Limb (tissue), 2 donors: ENCODE data around the gene ABHD2.

ENCODE experiments used
- DNase-seq, 2 donors: peaks; one replicate each; pipeline ENCODE4 v3.0.0-alpha.2; 2016; ENCODE audit errors: extremely low spot score in 2 of 2

Gene ABHD2

DNA sequence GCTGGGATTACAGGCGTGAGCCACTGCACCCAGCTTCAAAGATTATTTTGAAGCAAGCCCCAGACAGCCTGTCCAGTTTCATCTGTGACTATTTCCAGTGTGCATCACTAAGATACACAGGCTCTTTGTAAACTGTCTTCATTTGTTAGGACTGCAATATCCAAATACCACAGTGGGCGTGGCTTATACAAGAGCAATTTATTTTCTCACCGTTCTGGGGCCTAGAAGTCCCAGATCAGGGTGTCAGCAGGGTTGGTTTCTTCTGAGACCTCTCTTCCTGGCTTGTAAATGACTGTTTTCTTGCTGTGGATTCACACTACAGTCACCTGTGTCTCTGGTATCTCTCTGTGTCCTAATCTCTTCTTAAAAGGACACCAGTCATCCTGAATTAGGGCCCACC is 73.4 kb downstream of the ABHD2 start:
- DNase-seq, result no peak

GRCh38 chr15:89163271-89164055 is 75.2 kb downstream of the ABHD2 start:
- no peak for DNase-seq

GRCh38 chr15:89164712-89165211 is 76.5 kb downstream of the ABHD2 start:
- DNase-seq, result no peak

- peak in 1 of 2 donors; percentile 14 for DNase-seq
These were observed 77.4 kb downstream of the ABHD2 start for GRCh38 chr15:89165677-89166076.

DNA sequence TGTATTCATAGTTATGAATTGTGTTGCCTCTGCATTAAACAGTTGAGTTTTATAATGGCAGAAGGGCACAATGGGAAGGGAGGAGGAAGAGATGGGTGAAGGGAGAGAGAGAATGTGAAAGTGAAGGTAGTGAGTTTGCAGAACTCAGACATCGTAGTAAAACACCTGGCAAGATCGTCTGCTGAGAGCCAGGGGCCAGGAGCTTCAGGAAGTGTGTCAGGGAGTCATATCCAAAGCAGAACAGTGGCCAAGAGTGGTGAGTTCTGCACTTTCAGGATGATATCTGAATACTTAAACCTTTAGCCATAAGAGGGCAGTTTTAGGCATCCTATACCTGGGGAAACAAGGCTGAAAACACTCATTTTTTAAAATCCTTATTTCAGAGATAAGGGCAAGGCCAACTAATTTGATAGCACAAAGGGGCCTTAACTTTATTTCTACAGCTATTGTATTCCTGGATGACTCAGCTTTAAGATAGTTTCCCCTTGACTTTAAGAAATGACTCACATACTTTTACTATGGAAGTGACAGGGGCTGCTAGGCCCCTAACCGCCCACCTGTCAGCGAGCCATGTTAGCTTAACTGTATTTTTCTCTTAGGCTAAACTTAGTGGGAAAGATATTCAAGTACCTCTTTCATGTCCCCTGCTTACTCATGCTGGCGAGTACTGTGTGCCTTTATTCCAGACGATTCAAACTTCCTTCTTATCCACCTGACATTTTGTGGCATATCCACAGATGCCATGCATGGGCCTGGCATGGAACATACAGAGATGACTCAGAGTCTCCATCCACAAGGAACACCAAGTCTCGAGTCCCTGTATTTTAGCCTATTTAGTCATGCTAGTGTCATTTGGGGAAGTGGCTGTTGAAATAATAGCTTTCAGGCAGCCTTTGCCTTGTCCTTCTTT is 79.3 kb downstream of the ABHD2 start:
- DNase-seq, result no peak

GRCh38 chr15:89168316-89168833 is 80.1 kb downstream of the ABHD2 start:
- no peak for DNase-seq

GRCh38 chr15:89170364-89170763 is 82.1 kb downstream of the ABHD2 start:
- DNase-seq, result no peak

GRCh38 chr15:89171136-89172072 is 83.1 kb downstream of the ABHD2 start:
- DNase-seq, result no peak

DNA sequence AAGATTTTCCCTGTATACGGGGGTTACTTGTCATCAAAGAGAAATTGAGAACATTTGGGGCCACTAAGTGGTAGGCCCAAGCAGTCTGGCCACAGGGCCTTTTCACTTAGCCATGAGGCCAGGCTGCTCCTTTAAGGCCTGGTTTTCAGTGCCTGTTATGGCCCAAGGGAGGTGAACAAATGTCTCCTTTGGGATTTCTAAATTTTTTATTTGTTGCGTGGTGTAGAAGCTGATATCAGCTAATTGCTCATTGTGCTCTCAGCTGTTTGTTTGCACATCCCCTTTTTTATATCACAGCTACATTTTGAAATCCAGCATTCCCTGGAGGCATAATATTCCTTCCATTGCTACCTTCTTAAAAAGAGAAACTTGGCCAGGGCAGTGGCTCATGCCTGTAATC is 84.7 kb downstream of the ABHD2 start:
- DNase-seq, result no peak

DNA sequence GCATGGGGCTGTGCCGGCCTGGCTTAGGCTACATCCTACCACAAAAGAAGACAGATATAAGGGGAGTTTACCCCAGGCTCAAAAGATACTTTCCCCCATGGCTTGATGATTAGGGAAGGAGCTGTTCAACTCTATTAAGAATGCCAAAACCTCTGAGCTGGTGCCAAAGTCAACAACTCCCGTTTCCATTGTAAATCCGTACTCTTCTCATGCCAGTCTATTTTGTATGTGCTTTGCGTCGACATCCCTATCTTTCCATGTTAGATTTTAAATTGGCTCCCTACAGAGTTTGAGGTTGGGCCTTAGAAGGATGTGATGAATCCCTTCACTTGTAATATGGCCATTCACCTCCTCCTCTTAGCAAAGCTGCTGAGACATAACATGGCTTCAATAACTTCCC is 86.2 kb downstream of the ABHD2 start:
- DNase-seq, result no peak

DNA sequence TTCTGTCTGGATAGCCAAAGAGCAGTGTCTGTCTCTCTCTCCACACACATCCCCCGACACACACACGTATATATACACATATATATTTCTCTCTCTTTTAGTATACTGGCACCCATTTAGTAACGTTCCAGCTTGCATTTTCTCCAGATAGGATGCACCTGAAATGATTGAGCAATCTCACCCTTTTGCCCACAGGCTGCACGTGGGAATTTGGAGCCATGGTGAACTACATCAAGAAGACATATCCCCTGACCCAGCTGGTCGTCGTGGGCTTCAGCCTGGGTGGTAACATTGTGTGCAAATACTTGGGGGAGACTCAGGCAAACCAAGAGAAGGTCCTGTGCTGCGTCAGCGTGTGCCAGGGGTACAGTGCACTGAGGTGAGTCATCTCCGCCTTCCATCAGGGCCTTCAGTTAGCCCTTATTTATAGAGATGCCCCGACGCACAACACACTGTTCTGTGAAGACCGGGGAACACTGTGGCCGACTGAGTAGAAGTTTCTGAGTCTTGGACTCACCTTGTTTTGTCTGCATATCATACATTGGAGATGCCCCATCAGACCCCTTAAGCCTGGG is 87.4 kb downstream of the ABHD2 start:
- no peak for DNase-seq

- DNase-seq, result peak in 1 of 2 donors; percentile 22
These were observed 88.9 kb downstream of the ABHD2 start for GRCh38 chr15:89177116-89177515.

- peak; percentile 72 to 81 for DNase-seq
These were observed 89.5 kb downstream of the ABHD2 start for GRCh38 chr15:89177633-89178306.

GRCh38 chr15:89178307-89178977 is 90.2 kb downstream of the ABHD2 start:
- peak in 1 of 2 donors; percentile 27 for DNase-seq

DNA sequence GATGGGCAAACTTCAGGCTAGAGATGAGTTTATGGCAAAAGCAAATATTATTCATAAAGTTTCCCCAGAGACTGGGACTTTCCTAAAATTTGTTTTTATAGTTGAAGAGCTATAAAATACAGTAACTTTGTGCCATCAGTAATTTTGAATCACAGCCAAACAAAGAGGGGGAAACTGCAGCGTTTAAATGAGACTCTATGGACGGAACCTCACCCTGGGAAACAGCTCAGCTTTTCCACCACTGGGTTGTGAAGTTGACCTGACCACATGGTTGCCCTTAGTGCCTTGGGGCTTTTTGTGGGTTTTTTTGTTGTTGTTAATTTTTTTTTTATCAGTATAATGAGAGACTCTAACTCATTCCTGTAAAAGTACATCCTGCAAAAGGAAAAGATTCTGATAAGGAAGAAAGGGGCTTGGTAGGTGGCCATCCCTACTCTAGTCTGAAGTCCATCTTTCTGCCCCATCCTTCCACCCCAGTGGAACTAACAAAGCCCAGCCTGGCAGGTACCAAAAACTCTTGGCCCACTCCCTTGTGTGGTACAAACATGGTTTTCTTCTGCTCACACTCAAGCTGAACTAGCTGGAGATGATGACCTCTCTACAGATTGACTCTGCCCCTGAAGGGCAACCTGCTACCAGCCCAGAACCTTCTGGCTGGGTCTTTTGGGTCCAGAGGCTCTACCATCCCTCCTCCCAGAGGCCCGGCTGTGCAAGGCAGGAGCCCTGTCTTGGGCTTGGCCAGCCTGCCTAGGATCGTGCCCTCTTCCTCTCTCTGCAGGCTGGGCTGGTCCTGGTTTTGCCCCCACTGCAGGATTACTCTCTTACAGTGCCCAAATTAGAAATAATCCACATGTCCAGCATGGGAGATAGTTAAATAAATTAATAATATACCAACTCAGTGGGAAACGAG is 92.0 kb downstream of the ABHD2 start:
- no peak for DNase-seq

DNA sequence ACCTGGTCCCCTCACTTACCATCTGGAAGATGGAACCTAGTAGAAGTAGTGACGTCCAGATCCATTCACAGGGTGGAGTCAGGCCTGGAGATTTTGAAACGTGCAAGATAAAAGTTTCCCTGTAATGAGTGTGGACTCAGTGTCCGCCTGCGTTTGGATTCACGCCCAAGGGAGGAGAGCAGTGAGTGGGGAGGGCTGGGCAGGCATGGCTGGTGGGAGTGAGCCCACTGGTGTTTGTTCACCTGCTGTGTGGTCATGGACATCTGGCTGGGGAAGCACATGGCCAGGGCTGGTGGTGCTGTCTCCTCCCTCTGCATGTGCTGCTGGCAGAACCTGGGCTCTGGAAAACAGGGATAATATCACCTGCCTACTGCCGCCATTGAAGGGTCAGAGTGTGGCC is 96.1 kb downstream of the ABHD2 start:
- DNase-seq, result no peak

DNA sequence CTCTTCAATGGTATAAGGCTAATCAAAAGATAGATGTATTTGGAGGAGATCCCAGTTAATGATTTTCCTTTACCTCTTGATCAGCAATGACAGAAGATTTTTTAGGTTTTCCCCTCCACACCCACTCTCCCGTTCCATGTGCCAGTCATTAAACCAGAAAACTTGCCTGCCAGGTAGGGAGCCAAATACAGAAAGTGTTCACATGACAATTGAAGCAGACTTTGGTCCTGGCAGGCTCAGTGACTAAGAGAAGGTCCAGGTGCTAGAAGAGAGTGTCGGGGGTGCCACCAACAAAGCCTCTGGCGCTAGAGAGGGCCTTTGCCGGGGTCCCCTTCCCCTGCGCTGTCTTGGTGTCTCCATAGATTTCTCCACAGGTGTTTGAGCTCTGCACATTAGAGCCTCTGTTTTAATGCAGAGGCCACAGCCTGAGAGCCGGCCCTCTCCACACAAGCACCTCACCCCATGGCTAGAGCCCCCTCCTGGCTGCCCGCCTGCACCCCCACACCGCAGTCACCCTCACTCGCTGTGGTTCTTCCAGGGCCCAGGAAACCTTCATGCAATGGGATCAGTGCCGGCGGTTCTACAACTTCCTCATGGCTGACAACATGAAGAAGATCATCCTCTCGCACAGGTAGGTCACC is 96.8 kb downstream of the ABHD2 start:
- no peak for DNase-seq

- DNase-seq, result no peak
These were observed 98.5 kb downstream of the ABHD2 start for GRCh38 chr15:89186803-89187202.
